COLO668 (cell line): ENCODE measurements around the gene CHPF.

Experiments
- DNase-seq: peaks from one replicate; lab custom pipeline; 2025; ENCODE audit not compliant: unreplicated experiment; lab: John Stamatoyannopoulos, UW

The CHPF gene

GRCh38 chr2:219543596-219544358 lies at the start of gene CHPF, which contains the start of gene TMEM198:
Gene CHPF (minus strand): TSS chr2:219543809. CDS start chr2:219543538, 271 bp downstream.
Gene TMEM198 (plus strand): TSS chr2:219544028. CDS start chr2:219544728, 700 bp downstream.
- DNase-seq, result peak; percentile 99

- DNase-seq, result no peak
Measured at GRCh38 chr2:219593154-219593553, 49.5 kb upstream of the CHPF start.

- no peak for DNase-seq
Measured at GRCh38 chr2:219592736-219593135, 49.1 kb upstream of the CHPF start.

GRCh38 chr2:219591091-219591490 lies 47.5 kb upstream of the CHPF start:
- no peak for DNase-seq

GRCh38 chr2:219581346-219581745 lies 37.7 kb upstream of the CHPF start:
- DNase-seq, result no peak

GRCh38 chr2:219578811-219579613 lies 35.4 kb upstream of the CHPF start:
- no peak for DNase-seq

GRCh38 chr2:219576505-219577388 lies 33.1 kb upstream of the CHPF start:
- peak; percentile 73 for DNase-seq

- DNase-seq, result no peak
Measured at GRCh38 chr2:219575566-219576504, 32.2 kb upstream of the CHPF start.

- DNase-seq, result peak; percentile 22
Measured at GRCh38 chr2:219574484-219575311, 31.1 kb upstream of the CHPF start.

- DNase-seq, result no peak
Measured at GRCh38 chr2:219573166-219573565, 29.6 kb upstream of the CHPF start.

- no peak for DNase-seq
Measured at GRCh38 chr2:219572237-219573001, 28.8 kb upstream of the CHPF start, which contains the start of gene INHA. Gene INHA (plus strand): TSS chr2:219572310. CDS start chr2:219572375, 65 bp downstream.

GRCh38 chr2:219571311-219572236 lies 28.0 kb upstream of the CHPF start, which contains the start of gene OBSL1:
Gene OBSL1 (minus strand): TSS chr2:219571539. CDS start chr2:219571232, 307 bp downstream.
- DNase-seq, result peak; percentile 84

- DNase-seq, result peak; percentile 50
Measured at GRCh38 chr2:219570924-219571310, 27.3 kb upstream of the CHPF start.

- DNase-seq, result peak; percentile 68
Measured at GRCh38 chr2:219570194-219570923, 26.8 kb upstream of the CHPF start.

- no peak for DNase-seq
Measured at GRCh38 chr2:219569635-219570034, 26.0 kb upstream of the CHPF start.

- no peak for DNase-seq
Measured at GRCh38 chr2:219569041-219569440, 25.4 kb upstream of the CHPF start.
